Measurements from ENCODE around the gene RFC3.

GRCh38 chr13:33806470-33807248, 11.3 kb upstream of the RFC3 start:
- TF ChIP-seq CTCF (IDR thresholded peaks at IDR 0.05; ENCODE audit: poor library complexity) = no peak
- TF ChIP-seq EZH2 (IDR thresholded peaks at IDR 0.05; ENCODE audit: borderline replicate concordance) = no peak
- TF ChIP-seq EZH2phosphoT487 (IDR thresholded peaks at IDR 0.05; ENCODE audit: low read depth, severe bottlenecking, unreplicated experiment) = no peak
